GM23248 (cell line): ENCODE results near the gene MINDY3.

Source experiments
- EZH2 ChIP-seq: fragments of 200-600 bp; sonication (generic); IDR thresholded peaks from 2 replicates; pipeline ENCODE4 v1.6.1; 2018; ENCODE audit warnings: antibody characterized with exemption, mild to moderate bottlenecking; ENCODE audit not compliant: insufficient read depth, poor library complexity, severe bottlenecking
- EZH2phosphoT487 ChIP-seq: fragments of 200-600 bp; sonication (generic); IDR thresholded peaks from 2 replicates; pipeline ENCODE4 v1.6.1; 2018; ENCODE audit warnings: antibody characterized with exemption, moderate library complexity, mild to moderate bottlenecking, low read depth; ENCODE audit not compliant: insufficient read depth

DNA sequence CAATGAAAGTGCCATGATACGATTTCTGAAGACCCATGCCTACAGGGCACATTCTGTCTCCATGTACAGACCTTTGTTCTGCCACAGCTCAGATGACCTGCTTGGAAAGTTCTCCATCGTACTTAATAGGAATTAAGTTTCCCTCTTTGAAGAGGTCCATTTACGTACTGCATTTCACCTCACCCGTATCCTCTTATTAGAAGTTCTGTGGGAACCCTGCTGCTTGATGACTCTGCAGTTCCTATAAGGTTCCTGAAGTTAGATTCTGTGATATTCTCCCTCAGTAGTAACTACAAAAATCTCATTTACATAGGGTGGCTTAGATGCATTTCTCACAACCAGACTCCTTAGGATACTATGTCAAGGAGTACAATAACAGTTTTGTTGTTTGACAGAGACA lies 50.9 kb downstream of the MINDY3 start:
- TF ChIP-seq EZH2phosphoT487 (no peak), EZH2 (no peak)
